GM19468 (cell line): ENCODE measurements around the gene KLF4.
"Not testable (repeated sequence)": the region's sequence is repeated elsewhere in the genome, so short reads cannot be mapped to it uniquely, and the experiment has no call there.

ENCODE experiments used
- ATAC-seq: cut with Tn5 transposase; IDR thresholded peaks from one replicate; pipeline ENCODE4 v1.9.1; 2021; ENCODE audit warnings: mild to moderate bottlenecking, moderate library complexity, moderate number of reproducible peaks; ENCODE audit not compliant: unreplicated experiment; ENCODE audit errors: extremely low read depth

KLF4 gene

GRCh38 chr9:107489687-107490605 lies at the start of gene KLF4:
Gene KLF4, minus strand, starts transcription at chr9:107489769. Its CDS starts 597 bp downstream, at chr9:107489172.
- peak; percentile 10 for ATAC-seq

GRCh38 chr9:107536462-107536861 lies 46.9 kb upstream of the KLF4 start:
- ATAC-seq, result no peak

GRCh38 chr9:107534510-107535078 lies 45.0 kb upstream of the KLF4 start:
- no peak for ATAC-seq

- no peak for ATAC-seq
These were observed 41.1 kb upstream of the KLF4 start for GRCh38 chr9:107530679-107531078.

GRCh38 chr9:107528686-107529085 lies 39.1 kb upstream of the KLF4 start:
- ATAC-seq, result no peak

GRCh38 chr9:107523539-107523938 lies 34.0 kb upstream of the KLF4 start:
- no peak for ATAC-seq

GRCh38 chr9:107520186-107520585 lies 30.6 kb upstream of the KLF4 start:
- ATAC-seq, result no peak

GRCh38 chr9:107518037-107518807 lies 28.7 kb upstream of the KLF4 start:
- no peak for ATAC-seq

- ATAC-seq, result no peak
These were observed 24.0 kb upstream of the KLF4 start for GRCh38 chr9:107513464-107514100.

- ATAC-seq, result no peak
These were observed 15.3 kb upstream of the KLF4 start for GRCh38 chr9:107504585-107505455.

- ATAC-seq, result no peak
These were observed 12.9 kb upstream of the KLF4 start for GRCh38 chr9:107502464-107502863.

- ATAC-seq, result not testable (repeated sequence)
These were observed 11.0 kb upstream of the KLF4 start for GRCh38 chr9:107500421-107501200.

GRCh38 chr9:107496976-107497375 lies 7.4 kb upstream of the KLF4 start:
- no peak for ATAC-seq

GRCh38 chr9:107492381-107492970 lies 2.9 kb upstream of the KLF4 start:
- ATAC-seq, result no peak

GRCh38 chr9:107491081-107492053 lies 1.8 kb upstream of the KLF4 start:
- no peak for ATAC-seq

- ATAC-seq, result not testable (repeated sequence)
These were observed 1.0 kb upstream of the KLF4 start for GRCh38 chr9:107490606-107490970.

- no peak for ATAC-seq
These were observed 360 bp downstream of the KLF4 start for GRCh38 chr9:107489144-107489673.
